Kidney glomerular epithelial cell (primary cell): ENCODE measurements around the gene SLC6A16.
"Not testable (repeated sequence)": the region's sequence is repeated elsewhere in the genome, so short reads cannot be mapped to it uniquely, and the experiment has no call there.

ENCODE experiments used
- DNase-seq: peaks from one replicate; lab custom pipeline; 2025; lab: John Stamatoyannopoulos, UW

The SLC6A16 gene

DNA sequence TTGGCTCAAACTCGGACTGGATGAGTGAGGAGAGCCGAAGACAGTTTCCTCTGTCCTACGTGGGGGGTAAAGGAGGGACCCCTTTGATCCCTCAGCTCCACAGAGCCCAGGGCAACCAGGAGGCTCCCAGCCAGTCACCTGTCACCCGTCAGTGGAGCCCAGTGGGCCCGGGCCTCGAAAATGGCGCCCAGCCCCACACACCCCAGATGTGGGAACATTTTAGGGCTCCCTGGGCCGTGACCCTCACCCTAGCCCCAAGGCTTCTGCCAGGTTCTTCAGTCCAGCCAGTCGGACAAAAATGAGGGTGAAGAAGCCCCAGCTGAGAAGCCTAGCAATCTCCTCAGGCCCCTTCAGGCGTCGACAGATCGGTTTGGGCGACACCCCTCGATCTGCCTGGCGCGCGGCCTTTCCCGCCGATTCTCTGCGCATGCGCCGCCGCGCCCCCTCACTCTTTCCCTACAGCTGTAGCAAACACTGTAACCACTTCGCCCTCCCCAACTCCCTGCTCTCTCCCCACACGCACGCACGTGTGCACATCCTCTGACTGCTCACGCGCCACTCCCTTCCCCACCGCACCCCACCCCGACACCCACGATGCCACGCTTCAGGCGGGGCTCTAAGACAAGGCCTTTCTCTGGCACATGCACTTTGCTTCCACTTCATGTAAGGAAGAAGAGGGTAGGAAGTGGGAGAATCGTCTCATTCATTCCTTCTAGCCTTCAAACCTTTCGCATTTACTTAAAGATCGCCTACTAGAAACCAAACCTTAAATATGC is at the start of gene SLC6A16:
TSS of gene SLC6A16 (minus strand) at position 391 of the 776 bp plus-strand sequence. CDS start 13,844 bp downstream, outside the sequence.
- DNase-seq = no peak

DNA sequence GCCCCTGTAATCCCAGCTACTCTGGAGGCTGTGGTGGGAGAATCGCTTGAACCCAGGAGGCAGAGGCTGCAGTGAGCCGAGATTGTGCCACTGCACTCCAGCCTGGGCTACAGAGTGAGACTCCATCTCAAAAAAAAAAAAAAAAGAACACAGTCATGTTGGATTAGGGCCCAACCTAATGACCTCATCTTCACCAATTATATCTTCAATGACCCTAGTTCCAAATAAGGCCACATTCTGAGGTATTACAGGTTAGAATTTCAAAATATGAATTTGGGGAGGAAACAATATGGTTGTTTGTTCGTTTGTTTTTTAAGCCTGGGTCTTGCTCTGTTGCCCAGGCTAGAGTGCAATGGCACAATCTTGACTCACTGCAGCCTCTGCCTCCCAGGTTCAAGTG is 48.2 kb upstream of the SLC6A16 start:
- not testable (repeated sequence) for DNase-seq

DNA sequence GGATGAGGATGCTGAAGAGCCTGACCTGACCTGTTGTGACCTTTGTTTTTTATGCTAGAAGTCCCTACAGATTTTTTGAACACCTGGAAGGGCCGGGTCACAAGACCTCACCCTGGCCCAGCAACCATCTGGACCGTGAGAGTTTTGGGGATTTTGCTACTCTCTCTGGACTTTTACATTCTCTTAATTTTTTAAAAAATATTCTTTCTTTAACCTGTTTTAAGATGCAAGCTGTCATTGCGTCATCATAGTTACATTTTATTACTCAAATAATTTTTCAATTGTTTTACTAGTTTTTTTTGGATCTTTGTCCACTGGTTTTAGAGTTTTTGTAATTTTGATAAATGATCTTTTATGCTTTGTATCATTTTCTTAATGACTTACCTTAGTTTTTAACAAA is 46.2 kb upstream of the SLC6A16 start:
- DNase-seq = no peak

DNA sequence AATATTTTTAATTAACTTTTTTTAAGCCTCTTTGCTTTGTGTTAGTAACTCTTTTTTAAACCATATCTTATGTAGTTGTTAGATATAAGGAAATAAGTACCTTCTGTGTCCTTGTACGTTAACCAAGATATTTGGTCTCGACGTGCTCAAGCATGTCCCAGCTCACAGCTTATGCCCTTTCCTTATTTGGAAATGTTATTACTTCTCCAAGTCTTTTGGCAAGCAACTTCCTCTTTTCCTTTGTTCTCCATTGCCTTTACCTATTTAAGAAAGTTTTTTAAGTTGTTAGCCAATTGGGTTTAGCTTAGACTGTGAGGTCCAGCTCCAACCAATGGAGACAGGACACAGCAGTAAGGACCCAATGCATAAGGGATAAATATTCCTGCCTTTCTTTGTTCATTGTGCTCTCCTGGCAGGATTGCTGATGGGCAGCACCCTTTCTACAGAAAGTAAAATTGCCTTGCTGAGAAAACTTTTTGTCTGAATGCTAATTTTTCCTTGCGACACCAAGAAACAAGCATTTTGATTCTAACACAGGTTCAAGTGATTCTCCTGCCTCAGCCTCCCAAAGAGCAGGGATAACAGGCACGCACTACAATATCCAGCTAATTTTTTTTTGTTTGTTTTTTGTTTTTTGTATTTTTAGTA is 43.8 kb upstream of the SLC6A16 start:
- DNase-seq = no peak

DNA sequence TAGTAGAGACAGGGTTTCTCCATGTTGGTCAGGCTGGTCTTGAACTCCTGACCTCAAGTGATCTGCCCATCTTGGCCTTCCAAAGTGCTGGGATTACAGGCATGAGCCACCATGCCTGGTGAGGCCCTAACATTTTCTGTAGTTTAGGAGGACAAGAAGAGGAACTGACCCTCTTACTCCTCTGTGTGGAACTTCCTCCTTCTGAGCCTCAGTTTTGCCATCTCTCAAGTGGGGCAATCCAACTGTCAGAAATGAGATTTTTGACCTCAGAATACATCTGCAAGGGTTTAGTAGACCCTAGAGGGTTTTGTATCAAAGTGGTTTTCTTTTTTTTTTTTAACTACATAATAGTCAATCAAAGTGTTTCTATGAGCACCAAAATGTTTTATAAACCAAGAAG is 41.1 kb upstream of the SLC6A16 start:
- no peak for DNase-seq

DNA sequence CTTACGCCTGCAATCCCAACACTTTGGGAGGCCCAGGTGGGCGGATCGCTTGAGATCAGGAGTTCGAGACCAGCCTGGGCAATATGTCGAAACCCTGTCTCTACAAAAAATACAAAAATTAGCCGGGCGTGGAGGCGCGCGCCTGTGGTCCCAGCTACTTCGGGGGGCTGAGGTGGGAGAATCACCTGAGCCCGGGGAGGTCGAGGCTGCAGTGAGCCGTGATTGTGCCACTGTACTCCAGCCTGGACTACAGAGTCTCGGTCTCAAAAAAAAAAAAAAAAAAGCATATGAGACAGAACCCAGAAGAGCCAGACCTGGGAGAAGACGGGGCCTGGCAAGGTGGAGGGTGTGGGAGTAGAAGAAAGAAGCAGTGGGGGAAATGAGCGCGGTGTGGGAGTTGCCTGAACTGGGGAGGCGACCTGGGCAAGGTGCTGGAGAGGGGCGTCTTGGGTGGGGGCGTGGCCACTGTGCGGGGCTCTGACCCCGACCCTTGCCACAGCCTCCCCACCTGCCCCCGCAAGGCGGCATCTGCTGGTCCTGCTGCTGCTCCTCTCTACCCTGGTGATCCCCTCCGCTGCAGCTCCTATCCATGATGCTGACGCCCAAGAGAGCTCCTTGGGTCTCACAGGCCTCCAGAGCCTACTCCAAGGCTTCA is 39.2 kb upstream of the SLC6A16 start:
- DNase-seq = no peak

DNA sequence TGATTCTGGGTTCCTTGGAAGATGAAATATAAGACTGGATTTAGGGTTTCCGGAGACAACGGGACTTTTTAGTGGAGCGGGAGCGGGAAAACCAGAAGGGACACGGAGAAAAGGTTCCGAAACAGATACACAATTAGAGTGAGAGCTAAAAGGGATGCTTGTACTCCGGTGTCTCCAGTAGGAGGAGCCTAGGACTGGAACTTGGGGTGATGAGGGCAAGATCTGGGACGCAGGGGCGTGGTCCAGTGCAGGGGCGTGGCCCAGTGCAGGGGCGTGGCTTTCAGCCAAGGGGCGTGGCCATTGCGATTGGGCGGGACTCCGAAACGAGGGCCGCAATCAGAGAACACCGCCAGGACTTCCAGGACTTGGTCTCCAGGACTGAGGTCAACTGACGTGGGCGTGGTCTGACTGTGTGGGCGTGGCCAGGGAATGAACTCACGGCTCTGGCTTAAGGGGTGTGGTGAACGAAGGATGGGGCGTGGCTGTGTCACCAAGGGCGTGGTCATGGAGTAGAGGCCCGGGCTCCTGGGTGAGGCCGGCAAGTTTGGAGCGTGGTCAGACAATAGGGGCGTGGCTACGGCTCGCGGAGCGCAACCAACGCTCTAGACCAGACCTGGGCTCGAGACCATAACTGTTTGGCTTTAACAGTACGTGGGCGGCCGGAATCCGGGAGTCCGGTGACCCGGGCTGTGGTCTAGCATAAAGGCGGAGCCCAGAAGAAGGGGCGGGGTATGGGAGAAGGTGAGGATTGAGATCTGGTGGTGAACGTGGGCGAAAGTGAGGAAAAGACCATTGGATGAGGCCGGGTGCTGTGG is 38.5 kb upstream of the SLC6A16 start, which contains the start of gene DKKL1:
TSS of gene DKKL1 (plus strand) at position 610 of the 815 bp plus-strand sequence. CDS start at position 732, 122 bp downstream.
- peak; percentile 99 for DNase-seq

DNA sequence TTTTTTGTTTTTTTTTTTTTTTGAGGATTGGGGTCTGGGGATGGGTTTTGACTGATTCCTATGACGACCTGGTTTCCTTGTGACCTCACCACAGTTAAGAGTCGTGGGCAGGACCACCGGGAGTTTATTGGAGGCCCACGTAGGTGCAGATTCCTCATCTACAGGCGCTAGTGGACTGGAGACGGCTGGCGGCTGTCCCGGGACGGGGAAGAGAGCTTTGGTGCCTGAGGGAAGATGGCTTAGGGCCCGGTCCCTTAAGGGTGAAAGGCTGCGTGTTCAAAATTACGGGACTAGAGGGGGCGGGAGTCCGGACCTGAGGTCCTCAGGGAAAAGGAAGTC is 37.9 kb upstream of the SLC6A16 start:
- DNase-seq = no peak

DNA sequence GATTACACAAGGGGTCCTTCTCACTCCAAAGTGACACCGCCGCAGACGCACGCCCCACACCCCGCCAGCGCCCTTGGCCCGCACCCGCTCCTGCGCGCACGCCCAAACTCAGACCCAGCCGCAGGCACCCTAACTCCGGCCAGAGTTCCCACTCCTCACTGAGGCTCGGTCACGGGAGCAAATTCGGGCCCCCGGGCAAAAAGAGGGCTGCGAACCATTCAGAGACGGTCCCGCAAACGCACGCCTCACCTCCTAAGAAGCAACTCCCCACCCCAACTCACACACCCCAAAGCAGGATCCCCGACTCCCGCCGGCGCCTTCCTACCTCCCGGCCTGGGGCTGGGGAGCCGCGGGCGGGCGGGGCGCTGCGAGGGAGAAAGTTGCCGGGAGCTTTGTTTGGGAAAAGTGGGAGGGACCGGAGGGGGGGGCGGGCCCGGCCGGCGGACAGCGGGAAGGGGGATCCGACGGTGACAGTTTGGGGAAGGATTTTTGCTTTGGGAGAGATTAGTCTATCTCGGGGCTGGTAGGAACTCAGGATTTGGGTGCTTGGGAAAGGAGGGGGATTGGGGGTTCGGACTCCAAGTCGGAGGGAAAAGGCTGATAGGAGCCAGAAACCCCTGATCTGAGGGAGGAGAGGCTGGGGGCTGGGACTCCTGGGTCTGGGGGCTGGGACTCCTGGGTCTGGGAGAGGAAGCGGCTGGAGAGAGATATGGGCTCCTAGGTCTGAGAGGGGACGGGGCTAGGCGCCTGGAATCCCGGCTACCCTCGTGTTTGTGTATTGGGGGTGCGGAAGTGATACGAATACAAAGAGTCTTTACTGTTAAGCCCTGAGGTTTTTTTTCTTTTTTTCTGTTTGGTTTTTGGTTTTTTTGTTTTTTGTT is 37.3 kb upstream of the SLC6A16 start, which contains the start of gene TEAD2:
TSS of gene TEAD2 (minus strand) at position 369 of the 881 bp plus-strand sequence. CDS start 2,341 bp downstream, outside the sequence.
- no peak for DNase-seq

DNA sequence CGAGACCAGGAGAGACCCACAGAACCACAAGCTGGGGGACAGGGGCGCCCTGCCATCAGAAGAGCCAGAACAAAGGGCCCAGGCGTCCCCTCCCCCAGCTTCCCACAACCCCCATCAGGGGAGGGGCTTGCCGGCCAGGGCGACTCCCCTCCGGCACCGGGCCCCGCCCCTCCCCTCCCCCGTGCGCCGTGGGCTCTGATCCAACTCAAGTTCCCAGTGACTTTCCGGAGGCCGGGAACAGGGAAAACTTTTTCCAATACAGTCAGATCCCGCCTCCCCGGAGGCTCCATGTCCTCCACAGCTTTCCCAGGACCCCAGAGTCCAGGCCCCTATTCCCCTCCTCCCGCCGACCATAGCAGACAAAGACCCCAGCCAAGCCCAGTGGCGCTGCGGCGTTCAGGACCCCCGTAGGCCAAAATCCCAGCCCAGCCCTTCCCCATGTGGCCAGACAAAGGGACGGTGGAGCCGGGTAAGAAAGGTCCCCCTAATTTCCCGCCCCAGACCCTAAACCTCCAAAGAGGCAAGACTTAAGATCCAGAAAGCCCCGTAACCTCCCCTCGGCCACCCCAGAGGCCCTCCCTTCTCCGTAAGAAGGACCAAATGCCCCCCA is 36.6 kb upstream of the SLC6A16 start:
- peak; percentile 56 for DNase-seq

DNA sequence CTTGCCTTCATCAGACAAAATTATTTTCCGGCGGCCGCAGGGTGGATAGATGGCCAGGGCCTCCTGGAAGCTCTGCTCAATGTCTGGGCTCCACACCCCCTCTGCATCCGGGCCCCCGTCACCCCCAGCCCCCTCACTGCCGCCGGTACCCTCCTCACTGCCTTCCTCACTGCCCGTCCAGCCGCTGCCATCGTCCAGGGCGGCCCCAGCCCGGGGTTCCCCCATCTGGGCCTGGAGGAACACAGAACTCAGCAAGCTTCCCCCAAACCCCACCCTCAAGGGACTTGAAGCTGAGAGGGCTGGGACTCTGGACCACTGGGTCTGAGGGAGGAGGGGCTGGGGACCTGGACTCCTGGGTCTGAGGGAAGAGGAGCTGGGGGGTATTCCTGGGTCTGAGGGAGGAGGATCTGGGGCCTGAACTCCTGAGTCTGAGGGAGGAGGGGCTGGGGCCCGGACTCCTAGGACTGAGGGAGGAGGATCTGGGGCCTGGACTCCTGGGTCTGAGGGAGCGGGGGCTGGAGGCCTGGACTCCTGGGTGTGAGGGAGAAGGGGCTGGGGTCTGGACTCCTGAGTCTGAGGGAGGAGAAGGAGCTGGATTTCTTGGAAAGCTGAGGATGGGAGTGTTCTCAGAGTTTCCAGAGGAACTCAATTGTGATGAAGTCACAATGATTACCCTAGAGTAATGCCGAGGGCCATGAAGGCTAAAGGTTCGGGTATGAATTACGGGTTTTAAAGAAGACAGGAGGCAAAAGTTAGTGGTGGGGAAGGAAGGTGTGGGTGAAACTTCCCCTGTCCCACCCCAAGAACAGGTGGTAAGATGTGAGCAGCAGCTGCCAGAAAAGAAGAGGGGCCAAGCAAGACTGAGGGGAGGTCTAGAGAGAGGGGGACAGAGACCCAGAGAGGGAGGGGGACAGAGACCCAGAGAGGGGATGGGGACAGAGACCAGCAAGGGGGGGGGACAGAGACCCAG is 35.1 kb upstream of the SLC6A16 start:
- DNase-seq = no peak

DNA sequence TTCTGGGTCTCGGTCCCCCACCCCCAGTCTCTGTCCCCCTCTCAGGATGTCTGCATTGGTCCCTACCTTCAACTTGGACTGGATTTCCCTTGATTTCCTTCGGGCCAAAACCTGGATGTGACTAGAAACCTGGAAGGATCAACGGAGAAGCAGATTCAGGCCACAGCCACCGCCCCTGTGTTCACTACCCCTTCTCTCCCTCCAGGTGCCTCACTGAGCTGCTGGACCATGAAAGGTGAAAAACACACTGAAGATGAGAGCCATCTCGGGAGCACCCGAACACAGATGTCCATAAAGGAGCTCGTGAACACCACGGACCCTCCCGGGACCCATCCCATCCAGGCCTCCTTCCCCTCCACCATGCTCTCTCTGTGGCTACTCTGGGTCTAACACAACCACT is 32.2 kb upstream of the SLC6A16 start:
- no peak for DNase-seq

DNA sequence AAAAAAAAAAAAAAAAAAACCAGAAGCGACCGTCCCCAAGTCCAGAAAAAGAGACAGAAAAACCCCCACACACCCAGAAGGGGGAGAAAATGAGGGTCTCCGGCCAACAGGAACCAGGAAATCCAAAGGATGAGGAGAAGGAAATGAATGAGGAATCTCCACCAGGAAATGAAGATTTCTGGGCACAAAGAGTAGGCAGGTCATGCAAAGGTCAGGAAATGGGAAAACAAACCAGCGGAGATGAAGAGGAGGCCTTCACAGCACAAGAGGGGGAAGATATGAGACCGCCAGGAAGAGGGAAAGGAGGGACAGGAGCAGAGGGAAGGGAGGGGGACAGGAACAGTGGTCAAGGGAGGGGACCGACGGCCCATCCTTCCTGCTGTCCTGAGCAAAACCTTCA is 31.4 kb upstream of the SLC6A16 start:
- DNase-seq = no peak

DNA sequence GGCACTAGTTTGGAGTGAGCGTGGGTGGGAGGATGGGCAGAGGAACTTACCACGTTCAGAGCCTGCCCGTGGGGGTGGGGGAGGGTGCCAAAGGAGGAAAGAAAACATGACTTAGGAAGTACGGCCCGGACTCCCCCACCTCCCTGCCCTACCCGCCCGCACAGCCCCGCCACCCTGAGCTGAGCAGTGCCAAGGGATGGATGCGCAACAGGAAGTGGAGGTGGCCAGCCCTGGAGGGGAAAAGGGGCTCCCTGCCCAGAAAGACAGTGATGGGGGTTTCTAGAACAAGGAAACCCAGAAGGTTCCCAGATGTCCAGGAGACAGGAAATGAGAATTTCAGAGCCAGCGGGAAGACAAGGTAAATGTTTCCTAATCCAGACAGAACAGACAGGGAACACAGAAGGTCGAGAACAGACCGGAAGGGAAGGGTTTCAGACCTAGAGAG is 30.9 kb upstream of the SLC6A16 start:
- DNase-seq = no peak

DNA sequence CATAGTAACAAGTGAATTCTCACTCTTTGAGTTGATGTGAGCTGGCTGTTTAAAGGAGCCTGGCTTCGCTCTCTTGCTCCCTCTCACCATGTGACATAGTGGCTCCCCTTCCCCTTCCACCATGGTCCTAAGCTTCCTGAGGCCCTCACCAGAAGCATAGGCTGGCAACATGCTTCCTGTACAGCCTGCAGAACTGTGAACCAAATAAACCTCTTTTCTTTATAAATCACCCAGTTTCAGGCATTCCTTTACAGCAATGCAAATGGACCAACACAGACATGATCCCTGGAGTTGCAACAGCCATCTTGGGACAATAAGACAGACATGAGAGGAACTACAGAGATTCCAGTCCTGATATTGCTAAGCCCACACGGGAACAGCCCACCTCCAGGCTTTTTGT is 24.6 kb upstream of the SLC6A16 start:
- DNase-seq = no peak

DNA sequence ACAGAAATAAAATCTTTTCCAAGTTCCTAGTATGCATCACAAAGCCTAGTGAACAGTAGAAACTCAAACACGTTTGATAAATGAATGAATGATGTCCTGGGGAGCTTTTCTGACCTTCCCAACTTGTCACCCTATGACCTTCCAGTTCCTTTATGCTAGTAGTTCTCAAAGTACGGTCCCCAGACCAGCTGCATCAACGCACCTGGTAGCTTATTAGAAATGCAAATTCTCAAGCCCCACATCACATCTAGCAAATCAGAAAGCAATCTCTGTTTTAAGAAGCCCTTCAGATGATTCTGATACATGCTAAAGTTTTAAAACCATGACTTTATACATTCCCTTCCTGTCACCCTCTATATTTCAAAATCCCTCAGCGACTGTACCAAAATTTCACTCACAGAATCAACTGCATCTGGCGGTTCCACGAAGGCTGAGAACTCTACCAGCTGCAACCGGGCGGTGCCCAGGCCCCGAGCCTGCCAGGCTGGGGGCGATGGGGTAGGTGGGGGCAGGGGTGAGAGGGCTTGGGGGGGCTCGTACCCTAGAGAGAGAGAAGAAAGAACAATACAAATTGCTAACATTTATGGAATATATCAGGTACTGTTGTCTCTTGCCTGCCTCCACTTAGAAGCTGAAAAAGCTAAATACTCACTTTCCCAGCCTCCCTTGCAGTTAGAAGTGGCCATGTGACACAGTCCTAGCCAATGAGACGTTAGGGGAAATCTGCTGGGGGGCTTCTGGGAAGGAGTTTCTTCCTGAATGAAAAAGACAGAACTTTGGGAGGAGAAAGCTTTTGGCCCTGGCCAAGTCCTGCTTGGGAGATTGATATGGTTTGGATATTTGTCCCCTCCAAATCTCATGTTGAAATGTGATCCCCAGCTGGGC is 23.6 kb upstream of the SLC6A16 start:
- DNase-seq = no peak

DNA sequence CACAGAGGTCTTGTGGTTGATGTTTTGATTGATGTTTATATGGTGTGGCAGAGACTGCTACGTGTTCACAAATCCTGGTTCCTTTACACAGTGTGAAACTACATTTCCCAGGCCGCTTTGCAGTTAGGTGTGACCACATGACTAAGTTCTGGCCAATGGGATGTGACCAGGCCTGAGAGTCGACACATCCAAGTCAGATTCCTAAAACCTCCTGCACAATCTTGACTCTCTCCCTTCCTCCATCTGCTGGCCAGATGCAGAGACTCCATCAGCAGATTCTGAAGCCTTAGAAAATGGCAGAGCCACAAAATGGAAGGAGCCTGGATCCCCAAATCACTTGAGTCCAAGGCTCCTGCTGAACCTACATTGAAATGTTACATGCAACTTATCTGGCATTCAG is 22.8 kb upstream of the SLC6A16 start:
- no peak for DNase-seq

DNA sequence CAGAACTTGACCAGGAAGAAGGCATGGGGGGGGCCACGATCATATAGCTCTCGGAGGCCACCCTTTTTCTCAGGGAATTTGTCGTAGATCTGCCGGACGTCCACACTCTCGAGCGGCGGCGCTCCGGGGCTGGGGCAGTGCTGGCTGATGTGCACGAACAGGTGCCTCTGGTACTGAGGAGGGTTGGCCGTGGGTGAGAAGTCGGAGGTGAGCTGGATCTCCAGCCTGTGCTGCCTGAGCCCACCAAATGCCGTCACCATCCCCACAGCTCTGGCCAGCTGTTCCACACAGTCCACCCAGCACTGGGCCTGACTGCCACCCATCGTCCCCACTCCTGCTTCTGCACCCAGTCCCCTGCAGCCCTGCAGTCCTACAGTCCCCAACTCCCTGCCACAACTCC is 22.2 kb upstream of the SLC6A16 start:
- no peak for DNase-seq
